HepG2 (cell line): ENCODE data around the gene PLCL1. TPM values are rescaled to one million over a fixed set of nuclear protein-coding genes. Genes with fewer than 3 reads are reported as not detected.

Experiments used
- ATAC-seq: fragments of 200-7000 bp; cut with Tn5 transposase; 3 replicates; pipeline ENCODE4 v1.9.1; 2020; ENCODE audit warnings: mild to moderate bottlenecking, moderate library complexity
- BruUV-seq: library from RNA; stranded (reverse); fragments of 400-500 nt; replicated peaks from 2 replicates; lab custom pipeline; 2021; lab: Mats Ljungman, UMichigan
- CTCF ChIA-PET: fragments of 300-600 bp; formaldehyde crosslinking; extraction: SDS; loops from one replicate; lab custom pipeline; 2021; ENCODE audit warnings: low total read pairs, inconsistent platforms, low intra/inter-chr PET ratio; lab: Yijun Ruan, JAX
- POLR2A ChIA-PET: fragments of 350-600 bp; sonication (Branson Sonifier 250); formaldehyde crosslinking; loops from one replicate; lab custom pipeline; 2020; ENCODE audit warnings: antibody characterized with exemption, inconsistent platforms; lab: Yijun Ruan, JAX
- DNase-seq: peaks from one replicate; pipeline ENCODE4 v3.0.0-alpha.2; 2015; ENCODE audit warnings: low spot score
- FAIRE-seq: peaks from 3 replicates; lab custom pipeline; 2011; peaks lifted over from hg19 to GRCh38; lab: Jason Lieb, UNC
- H2AFZ ChIP-seq: one replicate; pipeline ENCODE4 v1.6.1; 2011; ENCODE audit warnings: low read length, inconsistent platforms
- H3K27ac ChIP-seq: fragments of 300-600 bp; 3 replicates; pipeline ENCODE4 v1.8.0; 2011; ENCODE audit warnings: mixed run types, mild to moderate bottlenecking, mixed read lengths, low read length, inconsistent platforms; ENCODE audit not compliant: insufficient read depth; ENCODE audit errors: extremely low read length
- H3K27me3 ChIP-seq, 2 experiments: fragments of 200-600 bp in 1 of 2; 2 replicates in 1 of 2; 3 replicates in 1 of 2; pipeline versions ENCODE4 v1.6.0 to v1.8.0; 2011; ENCODE audit warnings: low read length in 2 of 2, mild to moderate bottlenecking in 2 of 2, moderate library complexity in 2 of 2, inconsistent platforms in 1 of 2; ENCODE audit not compliant: insufficient read depth in 2 of 2, control insufficient read depth in 1 of 2
- H3K36me3 ChIP-seq, 2 experiments: fragments of 200-600 bp in 1 of 2; replicated peaks in 1 of 2; 2 replicates in 1 of 2; 3 replicates in 1 of 2; pipeline versions ENCODE4 v1.5.1 to v1.8.0; 2011; ENCODE audit warnings: low read length in 2 of 2, inconsistent platforms in 1 of 2; ENCODE audit not compliant: insufficient read depth in 2 of 2, control insufficient read depth in 1 of 2
- H3K4me1 ChIP-seq: 2 replicates; pipeline ENCODE4 v1.5.1; 2012; ENCODE audit warnings: low read length, inconsistent platforms; ENCODE audit not compliant: insufficient read depth
- H3K4me2 ChIP-seq: 2 replicates; pipeline ENCODE4 v1.6.0; 2011; ENCODE audit warnings: low read depth, low read length, inconsistent platforms
- H3K4me3 ChIP-seq, 3 experiments: fragments of 200-600 bp in 1 of 3; sonication (generic), shearing (Covaris generic) in 1 of 3; replicated peaks in 1 of 3; 2 replicates each; pipeline ENCODE4 v1.5.1; 2011 to 2016; ENCODE audit warnings: low read length in 3 of 3, inconsistent platforms in 2 of 3, low read depth in 2 of 3, mild to moderate bottlenecking in 2 of 3, control low read depth in 1 of 3, mixed read lengths in 1 of 3; ENCODE audit not compliant: insufficient read depth in 1 of 3
- H3K79me2 ChIP-seq: one replicate; pipeline ENCODE4 v1.6.1; 2011; ENCODE audit warnings: low read length, inconsistent platforms; ENCODE audit not compliant: insufficient read depth
- H3K9ac ChIP-seq: 2 replicates; pipeline ENCODE4 v1.6.0; 2011; ENCODE audit warnings: mild to moderate bottlenecking, low read depth, low read length, inconsistent platforms; ENCODE audit not compliant: insufficient read depth
- H3K9me3 ChIP-seq: 2 replicates; pipeline ENCODE4 v1.5.1; 2012; ENCODE audit warnings: mild to moderate bottlenecking, low read length
- H4K20me1 ChIP-seq: 2 replicates; pipeline ENCODE4 v1.6.0; 2011; ENCODE audit warnings: inconsistent platforms, mild to moderate bottlenecking, low read length, moderate library complexity; ENCODE audit not compliant: insufficient read depth
- NFE2L1 ChIP-seq: sonication (generic); formaldehyde crosslinking; IDR thresholded peaks from 2 replicates; pipeline ENCODE4 v1.4.0; 2020; ENCODE audit warnings: missing genetic modification reagents, mild to moderate bottlenecking, borderline replicate concordance
- NR0B2 ChIP-seq: sonication (generic); formaldehyde crosslinking; IDR thresholded peaks from 2 replicates; pipeline ENCODE4 v1.4.0; 2020; ENCODE audit warnings: mild to moderate bottlenecking, missing genetic modification reagents
- SMARCC2 ChIP-seq: fragments of 450-650 bp; IDR thresholded peaks from 2 replicates; pipeline ENCODE4 v1.6.1; 2017; ENCODE audit warnings: antibody characterized with exemption, mild to moderate bottlenecking
- SP4 ChIP-seq: sonication (generic); formaldehyde crosslinking; IDR thresholded peaks from 2 replicates; pipeline ENCODE4 v1.8.1; 2023; ENCODE audit warnings: mild to moderate bottlenecking, missing genetic modification reagents
- ZBTB44 ChIP-seq: sonication (generic); formaldehyde crosslinking; IDR thresholded peaks from 2 replicates; pipeline ENCODE4 v1.4.0; 2020; ENCODE audit warnings: missing genetic modification reagents
- ZNF274 ChIP-seq: sonication (generic); formaldehyde crosslinking; IDR thresholded peaks from 2 replicates; pipeline ENCODE4 v1.5.1; 2020; ENCODE audit warnings: mild to moderate bottlenecking, missing genetic modification reagents
- ZNF326 ChIP-seq: sonication (generic); formaldehyde crosslinking; IDR thresholded peaks from 2 replicates; pipeline ENCODE4 v1.4.0; 2020; ENCODE audit warnings: missing genetic modification reagents, borderline replicate concordance
- ZNF777 ChIP-seq: sonication (generic); formaldehyde crosslinking; IDR thresholded peaks from 2 replicates; pipeline ENCODE4 v1.4.0; 2020; ENCODE audit warnings: missing genetic modification reagents
- WGBS: methylation state at CpG from one replicate; pipeline ENCODE4 v1.1.6; 2017; ENCODE audit warnings: low lambda C conversion rate; 5-methylcytosine and 5-hydroxymethylcytosine counted together
- in situ Hi-C: cut with HindIII; loops from 2 replicates; pipeline ENCODE4 v1.10.0; 2017; ENCODE audit warnings: low pct_unique_long_range_greater_than_20kb; ENCODE audit not compliant: extremely low pct_ligation_motif_present
- intact Hi-C: fragments of 100-400 bp; cut with micrococcal nuclease; formaldehyde crosslinking; loops from one replicate; pipeline ENCODE4 v1.10.0; 2022; ENCODE audit not compliant: unreplicated experiment
- polyA plus RNA-seq, 8 experiments: library from polyadenylated mRNA; depleted of rRNA in 3 of 8; stranded (reverse) in 7 of 8; unstranded in 1 of 8; fragments of >200 nt; fragmentation: Illumina TruSeq in 4 of 8; extraction: Trizol in 4 of 8; gene quantifications; 2 replicates each; pipeline versions ENCODE4 v1.2.1 to v1.2.3, GENCODE V29; 2011 to 2016; ENCODE audit warnings: low read depth in 4 of 8, missing spikeins in 1 of 8, mixed read lengths in 1 of 8; ENCODE audit not compliant: insufficient read depth in 1 of 8
- total RNA-seq, 5 experiments: library from RNA; depleted of rRNA; stranded (reverse); fragments of >200 nt; fragmentation: Illumina TruSeq; extraction: Trizol; gene quantifications; 2 replicates each; pipeline ENCODE4 v1.2.3, GENCODE V29; 2016; ENCODE audit warnings: low read depth in 1 of 5

PLCL1 gene
- total and polyA plus RNA-seq, 2 of the 13 experiments (the other 11 are each of a cell fraction or from before 2014, with no cell fraction given), result not detected

- CTCF ChIA-PET, result no interaction called here
Observed at GRCh38 chr2:197863744-197864143, 59.4 kb downstream of the PLCL1 start.

More at GRCh38 chr2:197863744-197864143, 59.4 kb downstream of the PLCL1 start:
- no peak for DNase-seq
- in situ Hi-C loops (no loop called here), intact Hi-C loops (no loop called here)
- TF ChIP-seq NFE2L1 (CRISPR knock-in tag) (no peak), SP4 (no peak), ZNF274 (CRISPR knock-in tag) (no peak), SMARCC2 (no peak), ZNF326 (CRISPR knock-in tag) (no peak), ZNF777 (CRISPR knock-in tag) (no peak), ZBTB44 (CRISPR knock-in tag) (no peak), NR0B2 (CRISPR knock-in tag) (no peak)
- WGBS, result 3% methylated on average over 1 of the region's 1 CpG
- FAIRE-seq, result no peak
- H3K4me3 ChIP-seq, result no peak overlapping the region
- no peaks in the 10 kb centered on the region for H3K4me1 ChIP-seq
- H2AFZ ChIP-seq, result no peak overlapping the region
- POLR2A ChIA-PET, result no interaction called here
- no peaks in the 10 kb centered on the region for H3K36me3 ChIP-seq
- no peak for ATAC-seq
- H3K27ac ChIP-seq, result no peak overlapping the region
- no TSS peak for BruUV-seq
- no peaks in the 10 kb centered on the region for H3K79me2 ChIP-seq
- H3K9ac ChIP-seq, result no peak overlapping the region
- no peaks in the 10 kb centered on the region for H4K20me1 ChIP-seq
- H3K27me3 ChIP-seq, result no peaks in the 10 kb centered on the region; a peak in 1 of 5 replicates
- no peaks in the 10 kb centered on the region for H3K9me3 ChIP-seq
- no peak overlapping the region for H3K4me2 ChIP-seq
